HG02938 (cell line): ENCODE measurements around the gene TMED8.

Experiments used
- ATAC-seq: cut with Tn5 transposase; IDR thresholded peaks from one replicate; pipeline ENCODE4 v1.9.1; 2021; ENCODE audit warnings: mild to moderate bottlenecking, moderate library complexity; ENCODE audit not compliant: unreplicated experiment

Gene TMED8

GRCh38 chr14:77301103-77301502 is 75.8 kb downstream of the TMED8 start:
- no peak for ATAC-seq

- no peak for ATAC-seq
Observed at GRCh38 chr14:77299771-77300170, 77.1 kb downstream of the TMED8 start.

- no peak for ATAC-seq
Observed at GRCh38 chr14:77296906-77297305, 80.0 kb downstream of the TMED8 start.

- ATAC-seq: no peak
Observed at GRCh38 chr14:77296155-77296554, 80.7 kb downstream of the TMED8 start.

- ATAC-seq: no peak
Observed at GRCh38 chr14:77290705-77291104, 86.2 kb downstream of the TMED8 start.

GRCh38 chr14:77286576-77286975 is 90.3 kb downstream of the TMED8 start:
- no peak for ATAC-seq
